HG03135 (cell line): ENCODE results near the gene SLAMF6.

Source experiments
- ATAC-seq: cut with Tn5 transposase; IDR thresholded peaks from one replicate; pipeline ENCODE4 v1.9.1; 2021; ENCODE audit warnings: mild to moderate bottlenecking, moderate library complexity; ENCODE audit not compliant: unreplicated experiment

The SLAMF6 gene

GRCh38 chr1:160474392-160475242, 48.4 kb downstream of the SLAMF6 start:
- ATAC-seq: peak; percentile 57

- ATAC-seq: no peak
Measured at GRCh38 chr1:160472112-160472511, 50.9 kb downstream of the SLAMF6 start.

GRCh38 chr1:160471253-160471652, 51.8 kb downstream of the SLAMF6 start:
- ATAC-seq: no peak

- no peak for ATAC-seq
Measured at GRCh38 chr1:160467576-160467975, 55.5 kb downstream of the SLAMF6 start.

GRCh38 chr1:160466961-160467360, 56.1 kb downstream of the SLAMF6 start:
- ATAC-seq: no peak

- ATAC-seq: no peak
Measured at GRCh38 chr1:160465123-160465522, 57.9 kb downstream of the SLAMF6 start.

- no peak for ATAC-seq
Measured at GRCh38 chr1:160460683-160461287, 62.3 kb downstream of the SLAMF6 start.

- no peak for ATAC-seq
Measured at GRCh38 chr1:160460214-160460642, 62.8 kb downstream of the SLAMF6 start.

- no peak for ATAC-seq
Measured at GRCh38 chr1:160459687-160460086, 63.4 kb downstream of the SLAMF6 start.

GRCh38 chr1:160459056-160459455, 64.0 kb downstream of the SLAMF6 start:
- no peak for ATAC-seq

GRCh38 chr1:160455153-160455517, 67.9 kb downstream of the SLAMF6 start:
- ATAC-seq: no peak

- ATAC-seq: no peak
Measured at GRCh38 chr1:160454371-160455152, 68.5 kb downstream of the SLAMF6 start.

- peak; percentile 49 for ATAC-seq
Measured at GRCh38 chr1:160453443-160453842, 69.6 kb downstream of the SLAMF6 start.

- ATAC-seq: peak; percentile 28
Measured at GRCh38 chr1:160451859-160452232, 71.2 kb downstream of the SLAMF6 start.

- ATAC-seq: peak; percentile 60
Measured at GRCh38 chr1:160451119-160451858, 71.8 kb downstream of the SLAMF6 start.

- no peak for ATAC-seq
Measured at GRCh38 chr1:160449494-160449893, 73.6 kb downstream of the SLAMF6 start.

- ATAC-seq: no peak
Measured at GRCh38 chr1:160446945-160447600, 76.0 kb downstream of the SLAMF6 start.

GRCh38 chr1:160439718-160440117, 83.3 kb downstream of the SLAMF6 start:
- ATAC-seq: no peak

- no peak for ATAC-seq
Measured at GRCh38 chr1:160438935-160439334, 84.1 kb downstream of the SLAMF6 start.

GRCh38 chr1:160438317-160438918, 84.6 kb downstream of the SLAMF6 start:
- no peak for ATAC-seq
